HG03196 (cell line): Measurements from ENCODE around the gene GABRG3.

ENCODE experiments used
- ATAC-seq: cut with Tn5 transposase; IDR thresholded peaks from one replicate; pipeline ENCODE4 v1.9.1; 2021; ENCODE audit not compliant: unreplicated experiment

The GABRG3 gene

GRCh38 chr15:27061739-27062138 is 90.8 kb downstream of the GABRG3 start:
- ATAC-seq = no peak

GRCh38 chr15:27062951-27063350 is 92.0 kb downstream of the GABRG3 start:
- ATAC-seq = no peak

GRCh38 chr15:27064080-27064479 is 93.1 kb downstream of the GABRG3 start:
- ATAC-seq = no peak

- no peak for ATAC-seq
These were observed 94.2 kb downstream of the GABRG3 start for GRCh38 chr15:27065151-27065550.

DNA sequence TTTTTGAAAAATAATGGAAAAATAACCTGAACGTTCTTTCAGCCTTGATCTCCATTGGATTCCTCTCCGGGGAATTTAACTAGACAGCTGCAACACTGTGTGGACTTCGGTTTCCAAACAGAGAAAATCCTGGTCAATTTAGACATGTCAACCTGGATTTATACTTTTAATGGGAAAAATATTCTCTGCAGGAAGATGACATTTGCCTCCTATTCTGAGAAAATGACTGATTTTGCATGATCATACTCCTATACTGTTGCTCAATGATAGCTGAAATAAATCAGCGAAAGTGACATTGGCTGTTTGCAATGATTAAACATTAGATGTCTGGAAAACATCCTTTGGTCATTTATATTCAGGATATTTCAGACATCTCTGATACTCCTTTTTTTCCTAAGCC is 94.8 kb downstream of the GABRG3 start:
- no peak for ATAC-seq

DNA sequence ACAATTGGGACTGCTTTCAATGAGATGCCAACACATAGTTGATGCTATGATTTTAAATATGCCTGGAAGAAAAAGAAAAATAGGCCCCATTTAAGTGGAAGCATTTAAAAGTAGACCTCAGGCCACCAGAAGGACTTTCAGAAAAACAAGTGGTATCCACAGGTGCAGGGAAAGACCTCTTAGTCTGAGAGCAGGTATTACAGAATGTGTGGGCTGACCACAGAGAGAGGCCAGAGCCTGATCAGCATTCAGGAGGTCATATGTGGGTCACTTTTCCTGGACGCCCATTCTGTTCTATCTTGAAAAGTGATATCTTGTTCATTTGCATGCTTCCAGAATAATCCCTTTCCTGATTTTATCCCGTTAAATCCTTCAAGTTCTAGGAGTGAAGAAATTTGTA is 95.5 kb downstream of the GABRG3 start:
- no peak for ATAC-seq

DNA sequence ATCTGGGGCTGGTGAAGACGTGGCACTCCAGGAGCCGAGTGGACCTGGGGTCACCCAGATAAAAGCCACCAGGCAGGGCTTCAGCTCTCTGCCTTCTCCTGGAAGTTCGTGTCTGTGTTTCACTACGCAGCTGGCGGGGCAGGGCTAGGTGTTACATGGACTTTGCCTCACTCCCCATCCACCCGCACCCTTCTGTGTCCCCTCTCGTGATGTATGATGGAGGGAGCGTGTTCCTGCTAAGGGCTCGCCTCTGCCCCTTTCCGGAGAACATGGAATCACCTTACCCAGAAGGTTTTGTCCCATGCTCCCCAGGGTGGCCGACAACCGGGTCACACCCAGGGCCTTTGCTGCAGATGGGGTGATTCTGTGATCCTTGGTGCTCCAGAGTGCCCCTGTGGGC is 96.2 kb downstream of the GABRG3 start:
- ATAC-seq = no peak

DNA sequence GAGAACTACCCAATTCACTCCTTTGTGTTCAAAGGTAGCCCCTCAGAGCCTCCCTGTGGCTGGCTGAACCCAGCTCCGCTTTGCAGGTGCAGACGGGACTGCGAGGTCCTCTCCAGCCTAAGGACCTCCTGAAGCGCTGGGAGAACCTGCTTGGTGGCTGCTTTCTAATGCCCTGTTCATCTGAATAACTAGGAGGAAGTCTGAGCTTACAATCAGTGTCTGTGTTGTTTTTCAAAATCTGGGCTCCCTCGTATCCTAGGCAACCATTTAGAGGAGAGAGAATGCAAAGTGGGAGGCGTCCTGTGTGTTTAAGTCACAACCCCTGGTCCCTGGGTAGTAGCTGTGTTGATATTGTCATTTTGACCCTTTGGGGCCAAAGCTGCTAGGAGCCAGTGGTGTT is 99.9 kb downstream of the GABRG3 start:
- ATAC-seq = no peak

DNA sequence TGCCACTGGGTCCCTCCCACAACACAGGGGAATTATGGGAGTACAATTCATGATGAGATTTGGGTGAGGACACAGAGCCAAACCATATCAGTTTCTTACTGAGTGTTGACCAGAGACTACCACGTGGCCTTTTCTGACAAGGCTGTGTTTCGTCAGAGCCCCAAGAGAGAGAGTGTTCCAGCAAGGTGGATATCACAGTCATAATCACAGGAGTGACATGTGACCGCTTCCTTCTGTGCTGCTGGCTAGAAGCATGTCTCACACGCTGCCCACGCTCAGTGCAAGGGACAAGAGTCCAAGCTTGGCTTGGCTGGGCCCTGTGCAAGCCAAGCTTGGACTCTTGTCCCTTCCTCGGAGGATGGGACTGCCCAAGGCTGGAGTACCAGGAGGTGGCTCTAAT is 103.2 kb downstream of the GABRG3 start:
- ATAC-seq = no peak

GRCh38 chr15:27077790-27078189 is 106.8 kb downstream of the GABRG3 start:
- no peak for ATAC-seq

DNA sequence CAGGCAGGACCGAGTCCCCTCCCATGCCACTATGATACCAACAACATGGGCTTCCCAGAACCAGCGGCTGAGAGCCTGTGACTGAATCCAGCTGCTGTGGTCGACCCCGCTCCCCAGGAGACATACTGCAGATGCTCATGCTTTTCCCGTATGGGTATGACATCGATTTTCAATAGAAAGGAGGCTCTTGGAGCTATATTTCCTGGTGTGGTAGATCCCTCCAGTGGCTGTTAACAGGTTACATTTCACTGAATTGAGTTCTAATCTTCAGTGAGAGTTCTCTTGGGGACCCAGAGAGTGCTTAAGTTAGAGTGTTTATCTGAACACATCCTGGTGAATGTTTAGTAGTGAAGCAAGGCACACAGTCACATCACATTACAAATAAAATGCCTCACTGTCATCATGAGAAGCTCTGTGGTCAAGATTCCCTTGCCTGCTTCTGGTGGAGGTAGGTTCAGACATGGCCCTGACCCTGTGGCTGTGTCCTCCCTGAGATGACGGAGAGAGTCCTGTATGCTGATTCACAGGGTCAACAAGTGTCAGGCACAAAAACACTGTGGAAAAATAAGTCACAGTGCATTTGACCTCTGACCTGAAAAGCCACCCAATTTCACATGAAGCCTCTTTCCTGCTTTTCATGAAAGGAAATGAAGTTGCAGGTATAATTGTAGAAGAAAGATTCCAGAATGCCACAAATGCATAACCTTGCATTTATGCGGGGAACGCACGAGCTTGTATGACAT is 110.9 kb downstream of the GABRG3 start:
- no peak for ATAC-seq

DNA sequence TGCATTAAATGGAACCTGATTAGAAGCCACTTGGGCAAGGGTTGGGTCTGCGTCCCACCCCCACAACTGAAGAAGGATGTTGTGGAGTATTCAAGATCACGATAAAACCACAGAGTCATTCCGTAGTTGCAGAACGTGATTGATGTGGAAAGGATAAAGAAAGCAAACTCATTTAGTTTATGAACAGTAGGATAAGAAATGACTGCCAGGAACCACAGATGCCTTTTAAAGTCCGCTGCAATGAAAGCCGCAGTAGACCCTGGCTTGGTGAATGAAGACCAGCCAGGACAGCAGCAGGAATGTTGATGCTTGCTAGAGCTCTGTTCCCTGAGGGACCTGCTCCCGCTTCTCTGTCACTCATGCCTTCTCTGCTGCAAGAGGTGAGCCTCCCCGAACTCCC is 111.5 kb downstream of the GABRG3 start:
- no peak for ATAC-seq

GRCh38 chr15:27084844-27085243 is 113.9 kb downstream of the GABRG3 start:
- no peak for ATAC-seq

DNA sequence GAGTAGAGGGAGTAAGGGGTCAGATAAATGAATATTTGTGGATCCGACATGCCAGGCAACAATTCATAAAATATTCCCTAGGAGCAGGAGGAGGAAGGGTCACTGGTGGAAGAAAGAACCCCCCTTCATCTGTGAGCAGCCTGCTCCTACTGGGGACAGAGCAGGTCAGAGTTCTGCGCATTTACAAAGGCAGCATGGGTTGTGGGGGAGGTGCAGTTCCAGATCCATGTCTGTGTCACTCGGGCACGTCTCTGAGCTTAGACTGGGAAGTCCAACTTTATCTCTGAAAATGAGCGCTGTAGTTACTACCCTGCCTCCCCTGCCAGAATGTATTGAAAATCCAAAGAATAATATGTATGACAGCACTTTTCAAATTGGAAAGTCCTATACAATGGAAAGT is 115.2 kb downstream of the GABRG3 start:
- ATAC-seq = no peak

DNA sequence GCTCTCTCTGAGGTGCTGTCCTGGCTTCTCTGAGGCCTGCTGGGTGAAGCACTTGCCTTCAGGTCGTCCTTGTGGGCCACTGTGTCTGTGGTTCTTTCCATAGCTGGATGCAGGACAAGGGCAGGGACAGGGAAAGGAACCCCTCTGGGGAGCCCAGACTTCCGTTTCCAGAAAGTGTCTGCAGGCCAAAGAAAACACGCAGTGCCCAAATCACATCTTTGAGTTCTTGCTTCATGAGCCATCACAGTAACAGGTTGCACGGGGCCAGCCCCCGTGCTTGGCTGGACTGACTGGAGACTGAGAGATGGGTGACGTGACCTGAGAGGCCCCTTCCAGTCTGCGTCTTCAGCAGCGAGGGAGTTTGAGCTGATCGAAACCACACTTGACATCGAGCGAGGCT is 115.8 kb downstream of the GABRG3 start:
- no peak for ATAC-seq

GRCh38 chr15:27087651-27088583 is 116.9 kb downstream of the GABRG3 start:
- no peak for ATAC-seq

- no peak for ATAC-seq
These were observed 117.7 kb downstream of the GABRG3 start for GRCh38 chr15:27088584-27089232.

DNA sequence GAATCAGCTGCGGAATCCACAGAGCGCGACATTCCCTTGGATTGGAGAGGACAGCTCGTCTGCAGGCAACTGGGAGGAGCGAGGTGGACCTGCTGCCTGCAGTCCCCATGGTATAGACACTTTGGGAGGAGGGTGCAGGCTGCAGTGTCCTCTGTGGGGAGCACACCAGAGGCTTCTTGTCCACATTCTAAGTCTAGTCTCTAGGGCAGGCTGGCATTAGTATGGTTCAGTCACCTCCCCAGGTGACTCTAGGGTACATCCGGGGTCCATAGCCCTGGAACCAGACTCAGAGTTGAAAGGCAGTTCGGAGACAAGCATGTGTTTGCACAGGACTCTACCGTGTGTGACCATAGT is 118.2 kb downstream of the GABRG3 start:
- no peak for ATAC-seq

GRCh38 chr15:27089676-27090075 is 118.7 kb downstream of the GABRG3 start:
- ATAC-seq = no peak

DNA sequence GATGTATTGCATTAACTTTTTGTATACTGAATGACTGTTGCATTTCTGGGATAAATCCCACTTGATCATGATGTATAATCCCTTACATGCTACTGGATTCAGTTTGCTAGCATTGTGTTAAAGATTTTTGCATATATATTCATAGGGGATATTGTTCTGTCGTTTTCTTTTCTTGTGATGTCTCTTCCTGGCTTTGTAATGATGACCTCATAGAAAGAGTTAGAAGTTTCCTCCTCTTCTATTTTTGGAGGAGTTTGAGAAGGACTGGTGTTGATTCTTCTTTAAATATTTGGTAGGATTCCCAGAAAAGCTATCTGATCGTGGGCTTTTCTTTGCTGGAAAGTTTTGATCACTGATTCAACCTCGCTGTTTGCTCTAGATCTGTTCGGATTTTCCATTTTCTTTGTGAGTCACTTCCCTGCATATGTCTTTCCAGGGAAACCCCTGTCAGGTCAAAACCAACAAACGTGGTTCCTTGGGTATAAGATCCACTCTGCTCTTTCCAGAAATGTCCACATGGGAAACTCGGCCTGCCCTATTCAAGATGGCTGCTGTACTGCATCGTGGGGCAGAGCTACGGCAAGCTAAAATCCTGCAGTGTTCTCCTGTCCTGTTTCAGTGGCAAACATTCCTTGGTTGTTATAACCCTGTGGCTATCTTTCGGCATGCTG is 120.4 kb downstream of the GABRG3 start:
- ATAC-seq = no peak

- ATAC-seq = no peak
These were observed 121.4 kb downstream of the GABRG3 start for GRCh38 chr15:27092390-27092789.
